Mucosa of gallbladder (tissue), 1 donor: ENCODE results near the gene CYP4A11. TPM values are rescaled to one million over a fixed set of nuclear protein-coding genes. Genes with fewer than 3 reads are reported as not detected.
A peak's percentile ranks its signal among the peaks of the same experiment; 100 is the strongest.
"Not testable (repeated sequence)": the region's sequence is repeated elsewhere in the genome, so short reads cannot be mapped to it uniquely, and the experiment has no call there.

ENCODE experiments used
- DNase-seq: peaks from one replicate; pipeline ENCODE4 v3.0.0-alpha.2; 2020; ENCODE audit warnings: low spot score
- total RNA-seq: library from RNA; stranded (reverse); gene quantifications from one replicate; pipeline ENCODE4 v1.2.1, GENCODE V29; 2021
- donor health status: DM: no; HTN: no; CAD: no.

CYP4A11 gene, protein sequence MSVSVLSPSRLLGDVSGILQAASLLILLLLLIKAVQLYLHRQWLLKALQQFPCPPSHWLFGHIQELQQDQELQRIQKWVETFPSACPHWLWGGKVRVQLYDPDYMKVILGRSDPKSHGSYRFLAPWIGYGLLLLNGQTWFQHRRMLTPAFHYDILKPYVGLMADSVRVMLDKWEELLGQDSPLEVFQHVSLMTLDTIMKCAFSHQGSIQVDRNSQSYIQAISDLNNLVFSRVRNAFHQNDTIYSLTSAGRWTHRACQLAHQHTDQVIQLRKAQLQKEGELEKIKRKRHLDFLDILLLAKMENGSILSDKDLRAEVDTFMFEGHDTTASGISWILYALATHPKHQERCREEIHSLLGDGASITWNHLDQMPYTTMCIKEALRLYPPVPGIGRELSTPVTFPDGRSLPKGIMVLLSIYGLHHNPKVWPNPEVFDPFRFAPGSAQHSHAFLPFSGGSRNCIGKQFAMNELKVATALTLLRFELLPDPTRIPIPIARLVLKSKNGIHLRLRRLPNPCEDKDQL
- total RNA-seq: 14.2 TPM

DNA sequence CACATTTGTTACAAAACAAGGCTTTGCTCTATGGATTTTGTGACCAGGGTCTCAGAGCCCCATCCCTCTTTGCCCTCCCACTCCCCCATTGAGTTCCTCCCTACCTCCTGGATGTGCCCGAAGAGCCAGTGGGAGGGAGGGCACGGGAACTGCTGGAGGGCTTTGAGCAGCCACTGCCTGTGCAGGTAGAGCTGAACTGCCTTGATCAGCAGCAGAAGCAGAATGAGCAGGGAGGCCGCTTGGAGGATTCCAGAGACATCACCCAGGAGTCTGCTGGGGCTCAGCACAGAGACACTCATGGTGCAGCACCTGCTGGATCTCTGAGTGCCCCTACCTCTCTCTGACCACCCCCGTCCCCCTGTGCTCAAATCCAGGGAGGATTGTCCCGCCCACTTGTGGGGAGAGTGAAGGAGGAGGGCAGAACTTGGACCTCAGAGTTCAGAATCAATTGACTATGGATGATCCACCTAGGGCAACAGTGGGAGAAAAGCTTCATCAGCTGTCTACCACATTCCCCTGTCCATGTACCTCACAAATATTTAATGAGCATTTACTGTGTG is at the start of gene CYP4A11:
Gene CYP4A11, minus strand, starts transcription at position 342 of the 560 bp plus-strand sequence. Its CDS starts 43 bp downstream, at position 299.
- DNase-seq: no peak

DNA sequence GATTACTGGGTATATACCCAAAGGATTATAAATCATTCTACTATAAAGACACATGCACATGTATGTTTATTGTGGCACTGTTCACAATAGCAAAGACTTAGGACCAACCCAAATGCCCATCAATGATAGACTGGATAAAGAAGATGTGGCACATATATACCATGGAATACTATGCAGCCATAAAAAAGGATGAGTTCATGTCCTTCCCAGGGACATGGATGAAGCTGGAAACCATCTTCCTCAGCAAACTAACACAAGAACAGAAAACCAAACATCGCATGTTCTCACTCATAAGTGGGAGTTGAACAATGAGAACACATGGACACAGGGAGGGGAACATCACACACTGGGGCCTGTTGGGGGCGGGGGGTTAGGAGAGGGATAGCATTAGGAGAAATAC is 49.3 kb upstream of the CYP4A11 start:
- not testable (repeated sequence) for DNase-seq

DNA sequence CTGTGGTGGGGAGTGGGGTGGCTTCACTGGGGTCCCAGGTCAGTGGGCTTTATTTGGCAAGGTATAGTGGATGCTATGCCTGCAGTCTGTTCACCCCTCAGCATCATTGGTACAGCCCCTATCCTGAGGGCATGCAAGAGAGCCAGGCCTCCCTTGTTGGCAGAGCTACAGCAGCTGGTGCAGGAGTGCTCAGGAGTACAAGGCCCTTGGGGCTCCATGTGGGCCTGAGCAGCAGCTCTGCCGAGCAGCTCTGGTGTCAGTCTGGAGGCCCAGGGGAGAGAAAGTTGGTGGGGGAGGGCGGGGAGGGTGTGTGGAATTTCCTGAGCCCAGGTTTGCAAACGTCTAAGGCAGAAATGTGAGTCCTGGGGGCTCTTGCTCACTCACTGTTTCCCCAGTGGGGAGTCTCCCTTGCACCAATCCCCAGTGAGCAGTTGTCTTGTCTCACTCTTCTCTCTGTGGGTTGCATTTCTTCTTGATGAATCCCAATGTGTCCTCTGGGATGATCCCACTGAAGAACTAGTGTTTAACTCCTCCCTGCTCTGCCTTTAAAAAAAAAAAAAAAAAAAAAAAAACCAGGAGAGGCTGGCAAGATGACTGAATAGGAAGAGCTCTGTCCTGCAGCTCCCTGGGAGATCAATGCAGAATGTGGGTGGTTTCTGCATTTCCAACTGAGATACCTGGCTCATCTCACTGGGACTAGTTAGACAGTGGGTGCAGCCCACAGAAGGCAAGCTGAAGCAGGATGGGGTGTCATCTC is 42.7 kb upstream of the CYP4A11 start:
- no peak for DNase-seq

DNA sequence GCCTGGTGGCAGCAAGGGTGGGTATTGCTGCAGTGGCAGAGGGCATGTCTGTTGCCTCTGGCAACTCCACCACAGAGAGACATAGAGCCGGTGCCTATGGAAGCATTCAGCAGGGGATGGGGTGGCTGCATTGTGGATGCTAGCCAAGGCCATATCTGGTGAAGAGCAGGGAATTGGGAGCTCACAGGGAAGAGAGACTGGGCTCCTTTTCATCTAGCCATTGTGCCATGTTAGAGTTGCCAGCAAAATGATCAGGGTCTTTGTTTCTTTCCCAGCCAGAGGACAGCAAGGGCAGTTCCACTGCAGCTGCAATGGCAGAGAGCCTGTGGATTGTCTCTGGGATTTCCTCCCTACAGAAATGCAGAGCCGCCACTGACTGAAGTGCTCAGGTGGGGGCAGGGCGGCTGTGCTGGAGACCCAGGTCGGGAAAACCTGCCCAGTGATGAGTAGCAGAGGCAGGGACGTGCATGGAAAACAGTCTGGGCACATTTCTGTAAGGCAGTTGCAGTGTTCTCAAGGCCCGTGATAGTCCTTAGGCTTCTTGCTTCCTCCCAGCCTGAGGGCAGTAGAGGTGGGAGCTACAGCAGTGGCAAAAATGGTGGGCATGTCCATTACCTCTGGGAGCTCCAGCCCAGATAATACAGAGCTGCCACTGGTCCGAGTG is 42.0 kb upstream of the CYP4A11 start:
- DNase-seq: no peak

DNA sequence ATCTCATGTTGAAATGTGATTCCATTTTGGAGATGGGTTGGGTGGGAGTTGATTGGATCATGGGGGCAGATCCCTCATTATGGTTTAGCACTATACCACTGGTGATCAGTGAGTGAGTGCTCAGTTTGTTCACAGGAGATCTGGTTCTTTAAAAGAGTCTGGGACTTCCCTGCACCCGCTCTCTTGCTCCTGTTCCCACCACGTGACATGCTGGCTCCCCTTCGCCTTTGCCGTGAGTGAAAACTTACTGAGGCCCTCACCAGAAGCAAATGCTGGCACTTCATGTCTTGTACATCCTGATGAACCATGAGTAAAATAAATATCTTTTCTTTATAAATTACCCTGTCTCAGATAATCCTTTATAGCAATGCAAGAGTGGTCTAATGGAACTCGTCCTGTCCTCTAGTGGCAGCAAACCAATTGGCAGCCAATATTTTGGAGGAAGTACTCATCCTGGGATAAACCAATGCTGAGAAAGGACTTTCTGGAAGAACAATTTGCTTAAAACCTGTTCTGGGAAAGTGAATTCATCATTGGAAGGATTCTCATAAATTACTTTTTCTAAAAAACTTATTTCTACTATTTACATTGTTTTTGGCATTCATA is 27.8 kb upstream of the CYP4A11 start:
- no peak for DNase-seq

DNA sequence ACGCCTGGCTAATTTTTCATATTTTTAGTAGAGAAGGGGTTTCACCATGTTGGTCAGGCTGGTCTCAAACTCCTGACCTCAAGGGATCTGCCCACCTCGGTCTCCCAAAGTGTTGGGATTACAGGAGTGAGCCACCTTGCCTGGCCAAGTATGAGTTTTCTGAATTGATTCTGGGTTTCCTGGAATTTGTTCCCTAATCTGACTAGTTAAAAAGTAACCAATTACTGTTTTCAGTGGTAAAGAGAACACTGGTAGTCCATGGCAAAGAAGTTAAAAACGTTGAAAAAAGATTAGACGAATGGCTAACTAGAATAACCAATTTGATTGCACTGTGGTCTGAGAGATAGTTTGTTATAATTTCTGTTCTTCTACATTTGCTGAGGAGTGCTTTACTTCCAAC is 21.0 kb upstream of the CYP4A11 start:
- DNase-seq: not testable (repeated sequence)

DNA sequence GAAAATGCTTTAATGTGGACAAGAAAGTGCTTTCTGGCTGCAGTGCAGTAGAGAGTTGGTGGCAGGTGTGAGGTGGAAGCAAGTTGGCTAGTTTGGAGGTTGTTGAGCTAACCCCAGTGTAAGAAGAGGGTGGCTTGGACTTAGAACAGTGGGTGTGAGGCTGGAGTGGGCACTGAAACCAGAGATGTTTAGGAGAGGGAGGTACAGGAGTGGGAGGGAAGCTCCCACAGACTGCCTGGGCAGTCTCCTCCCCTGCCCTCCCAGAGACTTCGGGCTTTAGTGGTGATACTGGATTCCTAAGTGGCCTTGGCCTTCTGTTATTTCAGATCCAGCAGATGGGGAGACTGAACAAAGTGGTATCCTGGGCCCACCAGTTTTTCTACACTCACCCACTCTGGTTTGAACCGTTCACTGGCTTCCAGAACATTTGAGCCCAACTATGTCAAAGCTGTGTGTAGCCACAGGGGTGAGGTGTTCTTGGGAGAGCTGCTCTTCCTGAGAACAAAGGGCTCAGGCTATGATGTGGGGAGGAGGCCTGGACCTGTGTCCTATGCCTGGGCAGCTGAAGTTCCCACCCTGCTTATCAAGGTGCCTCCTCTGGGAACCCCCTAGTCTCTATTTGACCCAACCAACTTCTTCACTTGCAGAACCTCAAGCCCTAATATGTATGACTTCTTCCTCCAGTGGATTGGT is 19.9 kb upstream of the CYP4A11 start:
- DNase-seq: no peak

DNA sequence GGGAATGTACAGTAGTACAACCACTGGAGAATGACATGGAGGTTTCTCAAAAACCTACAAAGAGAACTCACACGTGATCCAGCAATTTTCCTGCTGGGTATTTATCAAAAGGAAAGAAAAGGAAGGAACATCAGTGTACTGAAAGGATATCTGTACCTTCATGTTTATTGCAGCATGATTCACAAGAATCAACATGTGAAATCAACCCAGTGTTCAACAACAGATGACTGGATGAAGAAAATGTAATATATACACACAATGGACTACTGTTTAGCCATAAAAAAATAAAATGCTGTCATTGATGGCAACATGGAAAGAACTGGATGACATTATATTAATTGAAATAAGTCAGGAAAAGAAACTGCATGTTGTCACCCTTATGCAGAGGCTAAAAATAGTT is 19.0 kb upstream of the CYP4A11 start:
- no peak for DNase-seq

DNA sequence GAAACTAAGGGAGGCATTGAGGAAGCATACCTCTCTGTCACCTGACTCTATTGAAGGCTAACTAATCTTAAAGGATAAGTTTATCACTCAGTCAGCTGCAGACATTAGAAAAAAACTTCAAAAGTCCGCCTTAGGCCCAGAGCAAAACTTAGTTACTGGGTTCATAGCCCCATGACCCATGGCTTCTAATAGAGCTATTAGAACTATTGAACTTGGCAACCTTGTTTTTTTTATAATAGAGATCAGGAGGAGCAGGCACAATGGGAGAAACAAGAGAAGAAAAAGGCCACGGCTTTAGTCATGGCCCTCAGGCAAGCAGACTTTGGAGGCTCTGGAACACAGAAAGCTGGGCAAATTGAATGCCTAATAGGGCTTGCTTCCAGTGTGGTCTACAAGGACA is 13.8 kb upstream of the CYP4A11 start:
- DNase-seq: not testable (repeated sequence)

DNA sequence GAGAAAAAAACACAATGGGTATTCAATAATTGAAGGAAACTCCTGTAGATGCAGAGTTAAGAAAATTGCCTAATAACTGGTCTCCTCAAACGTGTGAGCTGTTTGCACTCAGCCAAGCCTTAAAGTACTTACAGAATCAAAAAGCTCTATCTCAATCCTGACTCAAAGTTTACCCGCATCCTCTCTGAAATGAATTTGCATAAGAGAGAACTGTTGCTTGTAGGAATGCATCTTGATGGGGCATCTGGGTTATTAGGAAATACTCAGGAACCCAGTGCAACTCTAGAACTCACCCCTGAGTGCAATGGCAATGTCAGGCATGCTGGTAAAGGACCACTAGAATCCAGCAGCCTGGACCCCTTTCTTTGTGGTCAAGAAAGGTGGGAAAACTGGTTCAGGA is 12.6 kb upstream of the CYP4A11 start:
- DNase-seq: not testable (repeated sequence)

DNA sequence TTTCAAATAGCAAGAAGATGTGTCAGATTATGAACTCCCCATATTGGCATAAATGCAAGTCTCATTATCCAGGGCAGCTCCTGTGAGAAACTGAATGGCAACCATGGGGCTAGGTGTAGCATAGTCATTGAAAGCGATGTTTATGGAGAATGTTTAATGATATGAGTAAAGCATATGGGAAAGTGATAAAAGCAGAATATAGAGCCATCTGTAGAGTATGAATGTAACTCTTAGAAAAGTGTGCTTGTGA is 8.1 kb upstream of the CYP4A11 start:
- not testable (repeated sequence) for DNase-seq

DNA sequence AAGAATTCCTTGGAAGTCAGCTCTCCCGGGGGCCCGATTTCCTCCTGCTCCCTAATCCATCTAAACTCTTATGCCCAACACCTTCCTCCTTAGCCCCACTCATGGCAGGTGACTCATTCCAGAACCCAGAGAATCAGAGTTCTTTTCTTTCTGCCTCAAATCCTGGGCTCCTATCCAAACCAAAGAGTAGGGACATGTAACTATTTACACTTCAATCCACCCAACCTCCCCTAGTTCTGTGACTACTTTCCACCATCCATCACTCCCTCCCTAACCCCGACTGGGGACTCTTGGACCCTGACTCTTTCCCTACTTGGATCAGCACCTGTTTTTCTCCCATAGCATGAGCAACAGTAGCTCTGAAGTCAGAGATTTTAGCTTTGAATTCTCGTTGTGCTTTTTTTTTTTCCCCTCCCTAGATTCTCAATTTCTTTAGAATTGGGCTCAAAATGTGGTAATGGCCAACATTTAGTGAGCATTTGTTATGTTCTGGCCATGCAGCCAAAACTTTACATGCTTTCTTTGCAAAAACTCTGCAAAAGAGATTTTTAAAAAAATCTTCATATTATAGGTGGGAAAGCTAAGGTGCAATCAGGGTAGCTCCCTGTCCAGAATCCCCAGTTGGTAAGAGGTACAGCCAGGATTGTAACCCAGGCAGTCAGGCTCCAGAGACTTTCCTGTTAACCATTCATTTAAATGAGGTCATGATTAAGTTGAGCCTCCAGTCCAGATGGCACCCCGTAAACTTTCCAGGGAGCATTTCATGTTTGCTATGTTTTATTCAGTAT is 7.5 kb upstream of the CYP4A11 start:
- DNase-seq: peak; percentile 63

DNA sequence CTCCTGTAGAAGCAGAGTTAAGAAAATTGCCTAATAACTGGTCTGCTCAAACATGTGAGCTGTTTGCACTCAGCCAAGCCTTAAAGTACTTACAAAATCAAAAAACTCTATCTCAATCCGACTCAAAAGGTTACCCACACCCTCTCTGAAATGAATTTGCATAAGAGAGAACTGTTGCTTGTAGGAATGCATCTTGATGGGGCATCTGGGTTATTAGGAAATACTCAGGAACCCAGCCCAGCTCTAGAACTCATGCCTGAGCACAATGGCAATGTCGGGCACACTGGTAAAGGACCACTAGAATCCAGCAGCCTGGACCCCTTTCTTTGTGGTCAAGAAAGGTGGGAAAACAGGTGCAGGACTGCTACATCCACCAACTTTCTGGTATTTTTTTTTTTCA is 6.4 kb upstream of the CYP4A11 start:
- DNase-seq: not testable (repeated sequence)

DNA sequence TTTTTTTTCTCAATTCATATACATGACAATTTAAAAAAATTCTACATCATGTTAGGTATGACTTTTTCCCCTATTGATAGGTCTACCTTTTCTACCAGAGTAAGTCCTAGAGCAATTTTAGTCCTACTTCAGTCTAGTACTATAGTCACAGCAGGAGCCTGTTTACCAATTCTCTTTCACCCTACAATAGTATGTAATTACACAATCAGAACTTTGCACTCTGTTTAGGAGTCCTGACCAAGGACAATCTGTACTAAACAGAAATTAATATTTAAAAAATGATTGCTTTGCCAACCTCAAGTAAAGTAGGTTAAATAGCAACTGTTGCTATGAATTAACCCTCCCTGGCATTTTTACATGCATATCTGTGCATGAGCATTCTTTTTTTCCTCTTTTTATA is 810 bp upstream of the CYP4A11 start:
- no peak for DNase-seq

DNA sequence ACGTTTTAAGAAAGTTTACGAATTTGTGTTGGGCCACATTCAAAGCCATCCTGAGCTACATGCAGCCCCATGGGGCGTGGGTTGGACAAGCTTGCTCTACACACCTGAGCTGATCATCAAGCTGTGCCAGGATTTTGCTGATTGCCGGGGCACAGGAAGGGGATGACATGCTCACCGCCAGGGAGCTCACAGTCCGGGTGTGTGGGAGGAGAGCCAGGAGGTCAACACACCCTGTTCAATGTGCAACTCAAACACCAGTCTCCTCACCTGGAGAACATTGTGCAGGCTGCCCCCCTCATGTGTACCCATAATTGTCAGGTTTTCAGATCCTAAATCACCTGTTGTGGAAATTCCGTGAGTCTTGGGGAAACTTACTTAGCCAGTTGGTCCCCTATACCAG is 969 bp downstream of the CYP4A11 start:
- peak; percentile 86 for DNase-seq

DNA sequence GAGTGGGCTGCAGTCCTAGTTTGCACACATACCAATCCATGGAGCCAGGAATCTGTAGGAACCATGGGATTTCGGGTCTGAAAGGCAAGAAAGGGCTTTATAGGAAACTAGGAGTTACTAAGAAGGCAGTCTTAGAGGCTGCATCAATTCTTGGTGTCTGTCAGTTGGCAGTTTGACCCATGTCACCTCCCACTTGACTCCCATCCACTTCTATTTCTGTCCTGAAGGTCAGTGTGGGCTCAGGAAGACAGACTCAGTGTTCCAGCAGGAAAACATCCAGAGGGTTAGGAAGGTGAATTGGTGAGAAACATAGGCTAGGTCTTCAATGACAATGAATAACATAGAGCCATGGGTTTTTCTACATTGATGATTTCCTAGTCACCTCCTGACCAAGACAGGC is 4.0 kb downstream of the CYP4A11 start:
- DNase-seq: no peak

DNA sequence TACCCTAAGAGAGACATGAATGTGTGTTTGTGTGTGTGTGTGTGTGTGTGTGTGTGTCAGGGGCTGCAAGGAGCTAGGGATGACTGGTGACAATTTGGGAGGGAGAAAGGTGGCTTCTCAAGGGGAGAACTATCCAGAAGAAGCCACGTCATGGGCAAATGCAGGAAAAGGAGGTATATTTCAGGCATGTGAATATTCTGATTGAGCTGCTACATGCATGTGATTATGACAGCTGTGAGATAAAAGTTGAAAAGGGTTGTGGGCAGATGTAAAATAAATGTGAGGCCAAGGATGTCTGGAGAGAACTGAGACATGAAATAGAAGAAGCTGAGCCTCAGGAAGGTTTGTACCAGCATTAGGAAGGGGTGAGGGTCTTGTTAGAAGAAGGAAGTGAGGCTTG is 4.5 kb downstream of the CYP4A11 start:
- DNase-seq: no peak

DNA sequence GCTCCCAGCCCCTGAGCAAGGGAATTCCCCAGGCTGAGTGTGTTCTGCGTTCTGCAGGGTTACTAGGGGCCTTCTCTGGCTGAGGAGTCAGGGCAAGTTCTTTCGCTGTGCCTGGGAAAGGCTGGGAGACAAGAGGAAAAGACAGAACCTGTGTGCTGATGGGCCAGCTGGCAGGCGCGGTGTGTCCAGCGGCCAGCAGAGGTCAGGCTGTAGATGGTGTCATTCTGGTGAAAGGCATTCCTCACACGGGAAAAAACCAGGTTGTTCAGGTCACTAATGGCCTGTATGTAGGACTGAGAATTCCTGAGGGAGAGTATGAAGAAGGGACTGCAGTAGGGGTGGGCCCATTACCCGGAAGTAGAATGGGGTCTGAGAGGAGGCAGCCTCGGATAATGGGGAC is 6.4 kb downstream of the CYP4A11 start:
- DNase-seq: peak; percentile 46

DNA sequence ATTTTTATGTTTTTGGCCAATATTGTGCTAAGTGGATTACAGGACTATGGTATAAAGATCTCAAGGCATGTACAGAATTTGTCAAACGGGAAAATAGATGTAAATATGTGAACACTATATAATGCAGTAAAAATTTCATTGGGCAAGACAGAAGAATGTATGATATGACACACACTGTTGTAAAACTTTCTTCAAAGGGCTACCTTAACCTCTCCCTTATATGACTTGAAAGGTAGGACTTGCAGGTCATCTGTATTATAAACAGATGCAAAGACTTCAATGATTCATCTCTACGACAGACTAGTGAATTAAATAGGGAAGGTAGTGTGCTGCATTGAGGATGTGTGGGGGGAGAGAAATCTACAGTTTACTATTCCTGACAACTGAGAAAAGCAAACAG is 9.3 kb downstream of the CYP4A11 start:
- DNase-seq: not testable (repeated sequence)

DNA sequence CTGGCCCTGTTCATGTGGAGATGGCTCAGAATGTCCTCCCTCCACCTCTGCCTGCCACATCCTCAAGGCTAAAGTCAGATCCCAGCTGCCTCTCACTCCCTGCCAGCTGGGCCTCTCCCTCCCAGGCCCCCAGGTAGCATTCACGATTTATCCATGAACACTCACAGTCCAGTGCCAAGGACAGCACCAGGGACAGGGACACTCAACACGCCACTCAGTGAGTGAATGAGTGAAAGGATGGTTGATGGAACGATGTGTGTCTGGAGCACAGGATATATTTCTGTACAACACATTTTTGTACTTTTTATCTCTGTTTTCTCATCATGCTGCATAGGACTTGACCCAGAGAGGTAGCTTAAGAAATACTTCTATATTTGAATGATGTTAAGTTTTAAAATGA is 10.1 kb downstream of the CYP4A11 start:
- no peak for DNase-seq
